Keratinocyte (primary cell): ENCODE data around the gene CCSER1. TPM values are rescaled to one million over a fixed set of nuclear protein-coding genes. Genes with fewer than 3 reads are reported as not detected.
A peak's percentile ranks its signal among the peaks of the same experiment; 100 is the strongest.

ENCODE experiments used
- DNase-seq: peaks from one replicate; pipeline ENCODE4 v3.0.0-alpha.2; 2011; ENCODE audit warnings: low read depth, missing footprints, low spot score
- FAIRE-seq: peaks from 2 replicates; lab custom pipeline; 2011; peaks lifted over from hg19 to GRCh38; lab: Jason Lieb, UNC
- H2AFZ ChIP-seq: 2 replicates; pipeline ENCODE4 v1.6.0; 2012; ENCODE audit warnings: low read length, control low read depth, inconsistent platforms; ENCODE audit not compliant: control insufficient read depth
- H3K27ac ChIP-seq: 2 replicates; pipeline ENCODE4 v1.5.1; 2011; ENCODE audit warnings: low read length; ENCODE audit not compliant: control insufficient read depth, insufficient read depth
- H3K27me3 ChIP-seq: 3 replicates; pipeline ENCODE4 v1.6.0; 2011; ENCODE audit warnings: low read length; ENCODE audit not compliant: control insufficient read depth, insufficient read depth; ENCODE audit errors: extremely low read depth
- H3K36me3 ChIP-seq, 2 experiments: 2 replicates in 1 of 2; 3 replicates in 1 of 2; pipeline ENCODE4 v1.5.1; 2011; ENCODE audit warnings: low read length in 2 of 2, mild to moderate bottlenecking in 1 of 2; ENCODE audit not compliant: control insufficient read depth in 2 of 2, insufficient read depth in 2 of 2; ENCODE audit errors: extremely low read depth in 1 of 2
- H3K4me1 ChIP-seq: 3 replicates; pipeline ENCODE4 v1.5.1; 2011; ENCODE audit warnings: low read length; ENCODE audit not compliant: control insufficient read depth, insufficient read depth; ENCODE audit errors: extremely low read depth
- H3K4me2 ChIP-seq: 3 replicates; pipeline ENCODE4 v1.6.0; 2011; ENCODE audit warnings: low read depth, low read length; ENCODE audit not compliant: control insufficient read depth, insufficient read depth; ENCODE audit errors: extremely low read depth
- H3K4me3 ChIP-seq, 3 experiments: fragments of 200-600 bp in 1 of 3; sonication (generic) in 1 of 3; 2 replicates in 2 of 3; 3 replicates in 1 of 3; pipeline ENCODE4 v1.5.1; 2011 to 2016; ENCODE audit warnings: low read length in 3 of 3, mild to moderate bottlenecking in 3 of 3, control low read depth in 2 of 3, inconsistent platforms in 1 of 3, low read depth in 1 of 3, mixed read lengths in 1 of 3, mixed run types in 1 of 3, moderate library complexity in 1 of 3; ENCODE audit not compliant: control insufficient read depth in 2 of 3, insufficient read depth in 2 of 3; ENCODE audit errors: extremely low read depth in 1 of 3
- H3K79me2 ChIP-seq: 2 replicates; pipeline ENCODE4 v1.6.0; 2012; ENCODE audit warnings: low read length; ENCODE audit not compliant: control insufficient read depth, insufficient read depth
- H3K9ac ChIP-seq: 3 replicates; pipeline ENCODE4 v1.6.0; 2011; ENCODE audit warnings: low read length; ENCODE audit not compliant: control insufficient read depth, insufficient read depth; ENCODE audit errors: extremely low read depth
- H3K9me1 ChIP-seq: 3 replicates; pipeline ENCODE4 v1.6.0; 2011; ENCODE audit warnings: low read length; ENCODE audit not compliant: control insufficient read depth, insufficient read depth; ENCODE audit errors: extremely low read depth
- H3K9me3 ChIP-seq: 2 replicates; pipeline ENCODE4 v1.5.1; 2012; ENCODE audit warnings: low read depth, low read length; ENCODE audit not compliant: control insufficient read depth
- H4K20me1 ChIP-seq: 3 replicates; pipeline ENCODE4 v1.6.0; 2011; ENCODE audit warnings: low read length; ENCODE audit not compliant: control insufficient read depth, insufficient read depth; ENCODE audit errors: extremely low read depth
- EZH2 ChIP-seq: IDR thresholded peaks from one replicate; pipeline ENCODE4 v1.6.1; 2012; ENCODE audit warnings: inconsistent platforms, mild to moderate bottlenecking, low read length, moderate library complexity
- dilution Hi-C: fragments of 300-500 bp; cut with MboI; formaldehyde crosslinking; loops from one replicate; pipeline ENCODE4 v1.7.0; 2020; ENCODE audit warnings: low sequenced_read_pairs; ENCODE audit not compliant: extremely low pct_ligation_motif_present
- polyA plus RNA-seq, 5 experiments: library from polyadenylated mRNA; depleted of rRNA in 3 of 5; stranded (reverse) in 3 of 5; stranded (forward) in 1 of 5; unstranded in 1 of 5; fragments of >200 nt; gene quantifications; 1 replicate in 1 of 5; 2 replicates in 3 of 5; 3 replicates in 1 of 5; pipeline versions ENCODE4 v1.2.1 to v1.2.3, GENCODE V29; 2011 to 2012; ENCODE audit warnings: missing spikeins in 2 of 5, low read depth in 1 of 5, low replicate concordance in 1 of 5
- TF ChIP-seq, protein P1 (sequence below), 3 experiments: IDR thresholded peaks in 1 of 3; conservative IDR thresholded peaks in 1 of 3; optimal IDR thresholded peaks in 1 of 3; 2 replicates in 2 of 3; 3 replicates in 1 of 3; pipeline versions ENCODE3 to v1.5.1; 2011; ENCODE audit warnings: low read length in 3 of 3, mild to moderate bottlenecking in 3 of 3, moderate library complexity in 2 of 3, control low read depth in 1 of 3, inconsistent platforms in 1 of 3; ENCODE audit not compliant: insufficient read depth in 2 of 3; ENCODE audit errors: extremely low read depth in 1 of 3

Gene CCSER1
- polyA plus RNA-seq, 1 donor (not counting 4 experiments of a cell fraction or from before 2014, with no cell fraction given) = 1.2 TPM

DNA sequence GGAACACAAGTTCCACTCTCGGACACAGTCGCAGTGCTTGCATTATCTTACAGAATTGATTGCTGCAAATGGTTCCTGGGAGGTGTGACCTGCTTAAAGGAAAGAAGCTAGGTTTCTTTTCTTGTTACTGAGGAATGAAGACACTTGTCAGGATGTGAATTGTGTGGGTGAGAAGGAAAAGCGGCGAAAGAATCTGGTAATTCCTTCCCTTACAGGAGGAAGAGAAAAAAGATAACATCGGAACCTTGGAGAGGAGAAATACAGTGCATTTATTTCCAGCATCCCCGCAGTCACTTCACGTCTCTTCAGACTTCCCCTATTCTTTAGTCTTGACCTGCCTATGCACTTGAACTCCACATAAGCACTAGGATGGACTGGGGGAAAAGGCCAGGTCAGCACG is 389 bp upstream of the CCSER1 start:
- FAIRE-seq (no peak), DNase-seq (no peak)
- Histone ChIP-seq H3K9me3 (no peaks in the 10 kb centered on the region), H3K36me3 (no peaks in the 10 kb centered on the region), H3K27ac (no peak overlapping the region), H3K9ac (no peak overlapping the region), H4K20me1 (no peaks in the 10 kb centered on the region), H3K9me1 (no peaks in the 10 kb centered on the region), H3K27me3 (no peaks in the 10 kb centered on the region), H2AFZ (peak overlapping the region; percentile 32), H3K4me1 (peaks cover 14% of the 10 kb centered on the region), H3K79me2 (no peaks in the 10 kb centered on the region), H3K4me3 (peak overlapping the region; percentile 66 to 80 (median 75)), H3K4me2 (peak overlapping the region; percentile 90)
- dilution Hi-C loops = no loop called here
- TF ChIP-seq, protein P1, sequence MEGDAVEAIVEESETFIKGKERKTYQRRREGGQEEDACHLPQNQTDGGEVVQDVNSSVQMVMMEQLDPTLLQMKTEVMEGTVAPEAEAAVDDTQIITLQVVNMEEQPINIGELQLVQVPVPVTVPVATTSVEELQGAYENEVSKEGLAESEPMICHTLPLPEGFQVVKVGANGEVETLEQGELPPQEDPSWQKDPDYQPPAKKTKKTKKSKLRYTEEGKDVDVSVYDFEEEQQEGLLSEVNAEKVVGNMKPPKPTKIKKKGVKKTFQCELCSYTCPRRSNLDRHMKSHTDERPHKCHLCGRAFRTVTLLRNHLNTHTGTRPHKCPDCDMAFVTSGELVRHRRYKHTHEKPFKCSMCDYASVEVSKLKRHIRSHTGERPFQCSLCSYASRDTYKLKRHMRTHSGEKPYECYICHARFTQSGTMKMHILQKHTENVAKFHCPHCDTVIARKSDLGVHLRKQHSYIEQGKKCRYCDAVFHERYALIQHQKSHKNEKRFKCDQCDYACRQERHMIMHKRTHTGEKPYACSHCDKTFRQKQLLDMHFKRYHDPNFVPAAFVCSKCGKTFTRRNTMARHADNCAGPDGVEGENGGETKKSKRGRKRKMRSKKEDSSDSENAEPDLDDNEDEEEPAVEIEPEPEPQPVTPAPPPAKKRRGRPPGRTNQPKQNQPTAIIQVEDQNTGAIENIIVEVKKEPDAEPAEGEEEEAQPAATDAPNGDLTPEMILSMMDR (optimal IDR thresholded peaks at IDR 0.05 in 1 of 3, IDR thresholded peaks at IDR 0.05 in 1 of 3, conservative IDR thresholded peaks at IDR 0.05 in 1 of 3; ENCODE audit: extremely low read depth in 1 of 3, insufficient read depth in 2 of 3, low read length in 3 of 3) = no peak
- no peak for TF ChIP-seq EZH2

DNA sequence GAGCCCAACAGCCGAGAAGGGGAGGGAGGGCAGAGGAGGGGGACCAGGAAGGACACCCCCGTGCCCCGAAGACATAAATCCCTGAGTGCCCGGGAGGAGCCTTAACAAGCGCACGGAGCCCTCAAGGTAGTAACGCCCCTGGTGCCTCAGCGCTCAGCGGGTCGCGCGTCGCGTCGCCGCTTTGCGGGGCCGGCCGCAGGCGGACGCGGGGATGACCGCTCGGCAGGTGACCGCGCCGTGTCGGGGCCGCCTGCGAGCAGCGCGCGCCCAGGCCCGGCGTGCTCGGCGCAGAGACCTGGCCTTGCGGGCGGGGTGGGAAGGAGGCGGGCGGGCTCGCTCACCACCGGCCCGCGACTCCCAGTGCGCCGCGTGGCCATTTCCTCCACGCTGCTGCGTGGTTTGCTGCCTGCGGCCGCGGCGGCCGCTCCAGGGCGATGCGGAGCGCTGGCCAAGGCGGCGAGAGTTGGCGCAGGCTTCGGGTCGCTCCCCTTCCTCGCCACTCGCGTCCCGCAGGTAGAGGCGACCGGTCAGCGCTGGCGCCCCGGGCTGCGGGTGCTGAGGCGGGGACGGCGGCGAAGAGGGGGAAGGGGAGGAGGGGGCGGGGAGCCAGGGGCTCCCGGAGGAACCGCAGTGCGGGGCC is 632 bp downstream of the CCSER1 start:
- dilution Hi-C loops = no loop called here
- H3K27ac ChIP-seq = no peak overlapping the region
- DNase-seq (no peak), FAIRE-seq (no peak)
- no peaks in the 10 kb centered on the region for H3K9me3 ChIP-seq
- no peak for TF ChIP-seq EZH2
- TF ChIP-seq, protein P1 (optimal IDR thresholded peaks at IDR 0.05 in 1 of 3, IDR thresholded peaks at IDR 0.05 in 1 of 3, conservative IDR thresholded peaks at IDR 0.05 in 1 of 3; ENCODE audit: extremely low read depth in 1 of 3, insufficient read depth in 2 of 3, low read length in 3 of 3) = no peak
- H3K27me3 ChIP-seq = no peaks in the 10 kb centered on the region
- peak overlapping the region; percentile 67 for H3K9ac ChIP-seq
- H3K4me3 ChIP-seq = peak overlapping the region; percentile 66 to 80 (median 75)
- H4K20me1 ChIP-seq = no peaks in the 10 kb centered on the region
- no peaks in the 10 kb centered on the region for H3K36me3 ChIP-seq
- H3K4me1 ChIP-seq = peaks cover 11% of the 10 kb centered on the region
- H2AFZ ChIP-seq = peak overlapping the region; percentile 97
- no peaks in the 10 kb centered on the region for H3K79me2 ChIP-seq
- H3K9me1 ChIP-seq = no peaks in the 10 kb centered on the region
- peak overlapping the region; percentile 90 for H3K4me2 ChIP-seq
